PC-9 (cell line): ENCODE measurements around the gene DIDO1. TPM values are rescaled to one million over a fixed set of nuclear protein-coding genes. Genes with fewer than 3 reads are reported as not detected.

ENCODE experiments used
- BruUV-seq: library from RNA; stranded (reverse); fragments of 400-500 nt; replicated peaks from 2 replicates; lab custom pipeline; 2021; lab: Mats Ljungman, UMichigan
- CTCF ChIA-PET: fragments of 300-600 bp; sonication (Branson Sonifier 250); formaldehyde crosslinking; loops from one replicate; lab custom pipeline; 2022; ENCODE audit warnings: antibody characterized with exemption; lab: Charles Lee
- POLR2A ChIA-PET: fragments of 300-600 bp; sonication (Branson Sonifier 250); formaldehyde crosslinking; loops from one replicate; lab custom pipeline; 2022; ENCODE audit warnings: antibody characterized with exemption; ENCODE audit not compliant: unreplicated experiment; lab: Charles Lee
- DNase-seq, 2 experiments: peaks; one replicate each; pipeline versions ENCODE4 v3.0.0 to v3.0.0-alpha.2; 2015 to 2022; ENCODE audit warnings: mixed read lengths in 1 of 2
- H2AFZ ChIP-seq: fragments of 200-600 bp; sonication (generic); 2 replicates; pipeline ENCODE4 v1.8.1; 2017; ENCODE audit warnings: antibody characterized with exemption
- H3F3A ChIP-seq: fragments of 200-600 bp; sonication (generic); 2 replicates; pipeline ENCODE4 v1.8.1; 2017; ENCODE audit warnings: antibody characterized with exemption, mild to moderate bottlenecking, low read depth; ENCODE audit not compliant: insufficient read depth
- H3K27ac ChIP-seq: fragments of 200-600 bp; sonication (generic); 2 replicates; pipeline ENCODE4 v1.6.1; 2016; ENCODE audit warnings: mixed run types
- H3K27me3 ChIP-seq: fragments of 200-600 bp; sonication (generic); 2 replicates; pipeline ENCODE4 v1.6.1; 2016; ENCODE audit warnings: low read depth, mixed run types; ENCODE audit not compliant: insufficient read depth
- H3K36me3 ChIP-seq: fragments of 200-600 bp; sonication (generic); 2 replicates; pipeline ENCODE4 v1.6.1; 2016; ENCODE audit warnings: low read depth, mixed run types
- H3K4me1 ChIP-seq: fragments of 200-600 bp; sonication (generic); replicated peaks from 2 replicates; pipeline ENCODE4 v1.6.1; 2016; ENCODE audit warnings: mixed run types; ENCODE audit not compliant: insufficient read depth
- H3K4me2 ChIP-seq: fragments of 200-600 bp; sonication (generic); 2 replicates; pipeline ENCODE4 v1.6.1; 2017; ENCODE audit warnings: mixed run types
- H3K4me3 ChIP-seq: fragments of 200-600 bp; sonication (generic); 2 replicates; pipeline ENCODE4 v1.6.1; 2016; ENCODE audit warnings: mixed run types
- H3K79me2 ChIP-seq: fragments of 200-600 bp; sonication (generic); 2 replicates; pipeline ENCODE4 v1.6.1; 2017; ENCODE audit warnings: low read depth, mixed run types
- H3K9me2 ChIP-seq: fragments of 200-600 bp; sonication (generic); 2 replicates; pipeline ENCODE4 v1.8.1; 2017; ENCODE audit warnings: mild to moderate bottlenecking; ENCODE audit not compliant: insufficient read depth
- H3K9me3 ChIP-seq: fragments of 200-600 bp; sonication (generic); 2 replicates; pipeline ENCODE4 v1.8.1; 2016; ENCODE audit warnings: low read depth; ENCODE audit not compliant: insufficient read depth
- H4K20me1 ChIP-seq: fragments of 200-600 bp; sonication (generic); 2 replicates; pipeline ENCODE4 v1.8.1; 2017; ENCODE audit not compliant: insufficient read depth
- EZH2 ChIP-seq: fragments of 200-600 bp; sonication (generic); IDR thresholded peaks from 2 replicates; pipeline ENCODE4 v1.8.0; 2017; ENCODE audit warnings: antibody characterized with exemption, low read depth
- intact Hi-C: fragments of 100-400 bp; cut with micrococcal nuclease; formaldehyde crosslinking; loops from one replicate; pipeline ENCODE4 v1.10.0; 2022; ENCODE audit not compliant: unreplicated experiment
- total RNA-seq: library from RNA; stranded (reverse); gene quantifications from 2 replicates; pipeline ENCODE4 v1.2.3, GENCODE V29; 2021
- TF ChIP-seq, protein P1 (sequence below): fragments of 200-600 bp; sonication (generic); conservative IDR thresholded peaks from 2 replicates; pipeline ENCODE4 v1.6.1; 2017; ENCODE audit warnings: mixed run types, antibody characterized with exemption, mild to moderate bottlenecking, moderate library complexity

The DIDO1 gene
- total RNA-seq, 1 experiment from 2014 or later = 61.4 TPM

DNA sequence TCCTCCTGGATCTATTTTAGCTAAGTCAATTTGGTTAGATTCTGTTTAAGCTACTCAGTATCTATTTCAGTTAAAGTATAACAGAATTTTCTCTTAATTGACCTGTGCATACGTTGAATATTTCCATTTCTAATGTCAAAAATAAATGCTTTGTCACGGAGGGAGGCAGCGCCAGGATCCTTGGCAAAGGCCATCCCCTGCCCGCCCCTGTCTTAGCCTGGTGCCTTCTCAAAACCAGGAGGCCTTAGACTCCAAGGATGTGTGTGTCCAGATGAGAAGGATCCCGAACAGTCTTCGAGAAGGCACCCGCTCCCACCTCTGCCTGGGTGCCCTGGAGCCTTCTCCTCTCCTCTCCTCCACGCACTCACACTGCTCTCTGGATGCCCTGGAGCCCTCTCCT lies 87.0 kb downstream of the DIDO1 start:
- no TSS peak for BruUV-seq
- H3K4me3 ChIP-seq = no peak overlapping the region
- TF ChIP-seq EZH2 = no peak
- TF ChIP-seq, protein P1, sequence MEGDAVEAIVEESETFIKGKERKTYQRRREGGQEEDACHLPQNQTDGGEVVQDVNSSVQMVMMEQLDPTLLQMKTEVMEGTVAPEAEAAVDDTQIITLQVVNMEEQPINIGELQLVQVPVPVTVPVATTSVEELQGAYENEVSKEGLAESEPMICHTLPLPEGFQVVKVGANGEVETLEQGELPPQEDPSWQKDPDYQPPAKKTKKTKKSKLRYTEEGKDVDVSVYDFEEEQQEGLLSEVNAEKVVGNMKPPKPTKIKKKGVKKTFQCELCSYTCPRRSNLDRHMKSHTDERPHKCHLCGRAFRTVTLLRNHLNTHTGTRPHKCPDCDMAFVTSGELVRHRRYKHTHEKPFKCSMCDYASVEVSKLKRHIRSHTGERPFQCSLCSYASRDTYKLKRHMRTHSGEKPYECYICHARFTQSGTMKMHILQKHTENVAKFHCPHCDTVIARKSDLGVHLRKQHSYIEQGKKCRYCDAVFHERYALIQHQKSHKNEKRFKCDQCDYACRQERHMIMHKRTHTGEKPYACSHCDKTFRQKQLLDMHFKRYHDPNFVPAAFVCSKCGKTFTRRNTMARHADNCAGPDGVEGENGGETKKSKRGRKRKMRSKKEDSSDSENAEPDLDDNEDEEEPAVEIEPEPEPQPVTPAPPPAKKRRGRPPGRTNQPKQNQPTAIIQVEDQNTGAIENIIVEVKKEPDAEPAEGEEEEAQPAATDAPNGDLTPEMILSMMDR = no peak
- ChIA-PET CTCF (no interaction called here), POLR2A (interaction anchor here (0.7 kb wide), 1 partner anchor 16 kb away, joined by 3 read pairs; no protein-coding TSS in a partner anchor)
- no peaks in the 10 kb centered on the region for H3K27me3 ChIP-seq
- H3K79me2 ChIP-seq = no peaks in the 10 kb centered on the region
- peaks cover 13% of the 10 kb centered on the region for H3K4me1 ChIP-seq
- peaks cover 21% of the 10 kb centered on the region; the same call in 1 of the 2 replicates for H3F3A ChIP-seq
- no peaks in the 10 kb centered on the region for H3K36me3 ChIP-seq
- no peaks in the 10 kb centered on the region for H3K9me2 ChIP-seq
- H3K9me3 ChIP-seq = no peaks in the 10 kb centered on the region
- intact Hi-C loops = no loop called here
- no peak overlapping the region for H3K27ac ChIP-seq
- no peak overlapping the region for H2AFZ ChIP-seq
- no peaks in the 10 kb centered on the region for H4K20me1 ChIP-seq
- H3K4me2 ChIP-seq = no peak overlapping the region
- no peak for DNase-seq

DNA sequence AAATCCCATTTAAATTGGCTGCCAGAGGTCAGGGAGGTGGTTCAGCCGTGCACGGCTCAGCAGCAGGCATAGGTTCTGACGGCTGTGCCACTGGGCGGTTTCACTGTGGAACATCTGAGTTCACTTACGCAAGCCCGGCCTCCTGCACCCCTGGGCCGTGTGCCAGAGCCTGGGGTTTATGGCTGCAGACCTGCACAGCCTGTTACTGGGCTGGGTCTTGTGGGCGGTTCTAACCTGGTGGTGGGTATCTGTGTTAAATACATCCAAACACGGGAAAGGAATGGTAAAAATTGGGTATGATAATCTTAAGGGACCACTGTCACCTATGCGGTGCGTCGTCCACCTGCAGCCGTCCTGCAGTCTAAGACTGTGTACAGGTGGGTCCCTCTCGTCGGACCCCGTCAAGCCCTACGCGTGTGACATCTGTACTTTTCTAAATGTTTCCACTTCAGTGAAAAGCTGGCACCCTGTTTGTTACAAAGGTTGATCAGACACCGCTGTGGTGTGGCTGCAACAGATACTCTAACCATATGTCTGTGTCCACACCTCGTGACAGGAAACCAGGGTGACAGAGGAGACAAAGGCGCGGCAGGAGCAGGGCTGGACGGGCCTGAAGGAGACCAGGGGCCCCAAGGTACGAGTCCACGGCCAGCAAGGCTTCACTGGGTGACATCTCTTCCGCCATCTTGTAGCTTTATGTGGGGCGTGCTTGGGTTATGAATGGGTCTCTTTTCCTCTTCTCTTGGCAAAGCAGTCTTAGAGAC lies 88.0 kb downstream of the DIDO1 start:
- CTCF ChIA-PET = no interaction called here
- peak; percentile 73 for DNase-seq
- intact Hi-C loops = no loop called here

DNA sequence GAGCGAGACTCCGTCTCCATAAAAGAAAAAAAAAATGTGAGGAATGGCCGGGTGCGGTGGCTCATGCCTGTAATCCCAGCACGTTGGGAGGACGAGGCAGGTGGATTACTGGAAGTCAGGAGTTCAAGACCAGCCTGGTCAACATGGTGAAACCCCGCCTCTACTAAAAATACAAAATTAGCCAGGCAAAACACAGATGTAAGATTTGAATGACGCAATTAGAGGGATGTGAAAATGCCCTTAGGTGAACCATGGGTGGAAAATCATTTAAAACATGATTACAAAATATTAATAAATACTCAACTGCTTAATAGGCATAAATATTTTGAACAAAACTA lies 88.5 kb downstream of the DIDO1 start:
- Histone ChIP-seq H3K4me1 (peaks cover 24% of the 10 kb centered on the region), H3K4me2 (peak overlapping the region; percentile 14)

More for the DNA sequence above, 88.0 kb downstream of the DIDO1 start:
- Histone ChIP-seq H2AFZ (no peak overlapping the region), H3K27ac (no peak overlapping the region), H3K4me1 (peaks cover 19% of the 10 kb centered on the region), H3K79me2 (no peaks in the 10 kb centered on the region), H4K20me1 (no peaks in the 10 kb centered on the region), H3F3A (peaks cover 21% of the 10 kb centered on the region; the same call in 1 of the 2 replicates), H3K9me3 (no peaks in the 10 kb centered on the region), H3K4me3 (no peak overlapping the region), H3K27me3 (no peaks in the 10 kb centered on the region), H3K36me3 (no peaks in the 10 kb centered on the region), H3K4me2 (peak overlapping the region; percentile 14), H3K9me2 (no peaks in the 10 kb centered on the region)
- no TSS peak for BruUV-seq
- POLR2A ChIA-PET = interaction anchor here (0.7 kb wide), 1 partner anchor 15 kb away, joined by 3 read pairs; no protein-coding TSS in a partner anchor
- TF ChIP-seq, protein P1 = no peak
- TF ChIP-seq EZH2 = no peak

More for the DNA sequence above, 88.5 kb downstream of the DIDO1 start:
- intact Hi-C loops = no loop called here
- BruUV-seq = no TSS peak
- ChIA-PET CTCF (no interaction called here), POLR2A (no interaction called here)
- TF ChIP-seq, protein P1 = no peak
- TF ChIP-seq EZH2 = no peak
- no peak overlapping the region for H3K27ac ChIP-seq
- H2AFZ ChIP-seq = no peak overlapping the region
- H4K20me1 ChIP-seq = no peaks in the 10 kb centered on the region
- H3K36me3 ChIP-seq = no peaks in the 10 kb centered on the region
- H3F3A ChIP-seq = peaks cover 21% of the 10 kb centered on the region; the same call in 1 of the 2 replicates
- H3K27me3 ChIP-seq = no peaks in the 10 kb centered on the region
- DNase-seq = no peak
- no peaks in the 10 kb centered on the region for H3K9me2 ChIP-seq
- no peak overlapping the region for H3K4me3 ChIP-seq
- H3K9me3 ChIP-seq = no peaks in the 10 kb centered on the region
- no peaks in the 10 kb centered on the region for H3K79me2 ChIP-seq
